ENCODE data around the gene CLCN6. TPM values are rescaled to one million over a fixed set of nuclear protein-coding genes. Genes with fewer than 3 reads are reported as not detected.

CLCN6 gene
- total and polyA plus RNA-seq, 4 donors = 3.9 to 37.5 (median 20.7) TPM

- Histone ChIP-seq H3K4me1 (ENCODE audit: control insufficient read depth in 1 of 2, insufficient read depth in 2 of 2, low read length in 2 of 2) (no peaks in the 10 kb centered on the region), H3K27ac (ENCODE audit: low read depth in 1 of 2, low read length in 2 of 2) (no peak overlapping the region), H3K27me3 (ENCODE audit: control insufficient read depth in 1 of 2, insufficient read depth in 2 of 2, low read length in 1 of 2) (no peaks in the 10 kb centered on the region), H3K9me3 (ENCODE audit: control insufficient read depth, low read length) (no peaks in the 10 kb centered on the region), H3K36me3 (ENCODE audit: control insufficient read depth in 1 of 2, insufficient read depth in 2 of 2, low read length in 1 of 2) (peaks cover 0 to 2% of the 10 kb centered on the region in 2 donors), H3K4me3 (ENCODE audit: low read length in 2 of 2) (no peak overlapping the region)
- intact Hi-C loops (cut with DNase I) = no loop called here
- ATAC-seq (ENCODE audit: low FRiP score) (no peak), DNase-seq (no peak)
- 80 to 84% methylated on average over 9 of the region's 9 CpGs for WGBS, 2 donors
Observed at GRCh38 chr1:11848373-11848700, 42.3 kb downstream of the CLCN6 start.

DNA sequence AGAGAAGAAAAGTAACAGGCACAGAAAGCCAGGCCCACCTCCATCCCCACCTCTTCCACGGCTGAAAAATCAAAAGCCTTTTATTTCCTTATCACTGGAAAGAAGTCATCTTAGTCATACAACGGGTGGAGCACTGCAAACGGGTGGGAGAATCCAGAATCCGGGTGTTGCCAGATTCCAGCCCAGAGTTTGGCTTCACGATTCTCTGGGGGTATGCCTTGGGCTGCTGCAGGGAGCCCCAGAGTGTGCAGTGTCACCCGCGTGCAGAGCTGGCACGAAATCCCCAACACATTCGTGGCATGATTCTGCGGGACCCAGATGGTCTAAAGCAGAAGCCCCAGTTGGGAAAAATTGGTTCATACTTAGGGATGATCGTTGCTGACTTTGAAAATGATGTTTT, 44.2 kb downstream of the CLCN6 start:
- peaks cover 0 to 2% of the 10 kb centered on the region in 2 donors for H3K36me3 ChIP-seq (ENCODE audit: control insufficient read depth in 1 of 2, insufficient read depth in 2 of 2, low read length in 1 of 2)
- H3K9me3 ChIP-seq (ENCODE audit: control insufficient read depth, low read length) = no peaks in the 10 kb centered on the region
- 58 to 59% methylated on average over 11 of the region's 11 CpGs for WGBS, 2 donors
- intact Hi-C loops (cut with DNase I) = loop anchor here in 1 of 2 donors (10.0 kb wide), 1 partner anchor 525 kb away; no protein-coding TSS in a partner anchor
- no peaks in the 10 kb centered on the region for H3K4me1 ChIP-seq (ENCODE audit: control insufficient read depth in 1 of 2, insufficient read depth in 2 of 2, low read length in 2 of 2)
- ATAC-seq (ENCODE audit: low FRiP score) (no peak), DNase-seq (no peak)
- H3K4me3 ChIP-seq (ENCODE audit: low read length in 2 of 2) = no peak overlapping the region
- H3K27ac ChIP-seq (ENCODE audit: low read depth in 1 of 2, low read length in 2 of 2) = no peak overlapping the region
- no peaks in the 10 kb centered on the region for H3K27me3 ChIP-seq (ENCODE audit: control insufficient read depth in 1 of 2, insufficient read depth in 2 of 2, low read length in 1 of 2)

DNA sequence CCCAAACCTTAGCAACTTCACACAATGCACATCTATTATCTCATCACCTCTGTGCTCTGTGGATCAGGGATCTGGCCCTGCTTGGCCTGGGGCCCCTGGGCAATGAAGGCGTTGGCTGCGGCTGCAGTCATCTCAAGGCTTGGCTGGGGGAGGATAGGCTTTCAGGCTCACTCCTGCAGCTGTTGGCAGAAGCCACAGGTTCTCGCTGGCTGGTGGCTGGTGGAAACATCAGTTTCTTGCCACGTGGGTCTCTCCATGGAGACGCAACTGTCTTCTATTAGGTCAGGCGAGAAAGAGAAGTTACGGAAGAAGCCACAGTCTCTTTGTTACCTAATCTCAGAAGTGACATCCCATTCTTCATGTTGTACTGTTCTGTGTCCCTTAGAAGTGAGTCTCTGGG, 45.2 kb downstream of the CLCN6 start:
- Histone ChIP-seq H3K9me3 (ENCODE audit: control insufficient read depth, low read length) (no peaks in the 10 kb centered on the region), H3K36me3 (ENCODE audit: control insufficient read depth in 1 of 2, insufficient read depth in 2 of 2, low read length in 1 of 2) (no peaks in the 10 kb centered on the region), H3K27me3 (ENCODE audit: control insufficient read depth in 1 of 2, insufficient read depth in 2 of 2, low read length in 1 of 2) (no peaks in the 10 kb centered on the region), H3K4me1 (ENCODE audit: control insufficient read depth in 1 of 2, insufficient read depth in 2 of 2, low read length in 2 of 2) (no peaks in the 10 kb centered on the region), H3K27ac (ENCODE audit: low read depth in 1 of 2, low read length in 2 of 2) (no peak overlapping the region), H3K4me3 (ENCODE audit: low read length in 2 of 2) (no peak overlapping the region)
- intact Hi-C loops (cut with DNase I) = loop anchor here in 1 of 2 donors (10.0 kb wide), 1 partner anchor 526 kb away; no protein-coding TSS in a partner anchor
- WGBS, 2 donors = 63 to 77% methylated on average over 7 of the region's 7 CpGs
- no peak for ATAC-seq (ENCODE audit: low FRiP score)
- DNase-seq = no peak

DNA sequence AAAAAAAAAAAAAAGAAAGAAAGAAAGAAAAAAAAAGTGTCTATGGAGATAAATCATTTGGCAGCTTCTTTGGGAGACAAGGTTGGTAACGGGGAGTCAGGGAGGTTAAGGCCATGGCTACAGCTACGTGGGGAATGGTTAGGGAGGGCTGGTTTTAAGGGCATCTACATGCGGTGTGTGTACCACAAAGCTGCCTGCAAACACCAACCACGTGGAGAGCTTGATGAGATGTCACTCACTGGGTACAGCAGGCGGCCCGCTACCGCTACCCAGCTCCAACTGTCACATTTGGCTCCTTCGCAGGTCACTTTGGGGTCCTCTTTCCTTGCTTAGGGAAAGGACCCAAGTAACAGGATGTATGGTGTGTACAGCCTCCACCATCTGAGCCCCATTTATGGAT, 48.5 kb downstream of the CLCN6 start:
- DNase-seq = no peak
- Histone ChIP-seq H3K9me3 (ENCODE audit: control insufficient read depth, low read length) (no peaks in the 10 kb centered on the region), H3K4me3 (ENCODE audit: low read length in 2 of 2) (no peak overlapping the region), H3K36me3 (ENCODE audit: control insufficient read depth in 1 of 2, insufficient read depth in 2 of 2, low read length in 1 of 2) (no peaks in the 10 kb centered on the region), H3K27me3 (ENCODE audit: control insufficient read depth in 1 of 2, insufficient read depth in 2 of 2, low read length in 1 of 2) (no peaks in the 10 kb centered on the region), H3K27ac (ENCODE audit: low read depth in 1 of 2, low read length in 2 of 2) (no peak overlapping the region), H3K4me1 (ENCODE audit: control insufficient read depth in 1 of 2, insufficient read depth in 2 of 2, low read length in 2 of 2) (no peaks in the 10 kb centered on the region)
- ATAC-seq (ENCODE audit: low FRiP score) = no peak
- intact Hi-C loops (cut with DNase I) = loop anchor here in 1 of 2 donors (10.0 kb wide), 1 partner anchor 530 kb away; no protein-coding TSS in a partner anchor
- 38 to 39% methylated on average over 8 of the region's 8 CpGs for WGBS, 2 donors

DNA sequence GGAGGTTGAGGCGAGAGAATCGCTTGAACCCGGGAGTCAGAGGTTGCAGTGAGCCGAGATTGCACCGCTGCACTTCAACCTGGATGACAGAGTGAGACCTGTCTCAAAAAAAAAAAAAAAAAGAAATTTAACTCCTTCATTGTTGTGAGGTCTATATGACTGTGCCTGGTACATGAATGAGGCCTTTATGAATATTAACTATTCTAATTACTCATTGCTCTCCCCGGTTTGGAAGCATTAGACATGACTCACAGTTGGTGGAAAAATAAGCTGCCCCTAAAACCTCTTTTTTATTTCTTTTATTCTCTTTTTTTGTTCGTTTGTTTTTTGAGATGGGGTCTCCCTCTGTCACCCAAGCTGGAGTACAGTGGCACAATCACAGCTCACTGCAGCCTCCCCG, 49.4 kb downstream of the CLCN6 start:
- H3K36me3 ChIP-seq (ENCODE audit: control insufficient read depth in 1 of 2, insufficient read depth in 2 of 2, low read length in 1 of 2) = no peaks in the 10 kb centered on the region
- no peak overlapping the region for H3K4me3 ChIP-seq (ENCODE audit: low read length in 2 of 2)
- intact Hi-C loops (cut with DNase I) = loop anchor here in 1 of 2 donors (10.0 kb wide), 1 partner anchor 531 kb away; no protein-coding TSS in a partner anchor
- ATAC-seq (ENCODE audit: low FRiP score) (no peak), DNase-seq (no peak)
- no peaks in the 10 kb centered on the region for H3K9me3 ChIP-seq (ENCODE audit: control insufficient read depth, low read length)
- 72 to 79% methylated on average over 8 of the region's 8 CpGs for WGBS, 2 donors
- H3K27ac ChIP-seq (ENCODE audit: low read depth in 1 of 2, low read length in 2 of 2) = no peak overlapping the region
- no peaks in the 10 kb centered on the region for H3K4me1 ChIP-seq (ENCODE audit: control insufficient read depth in 1 of 2, insufficient read depth in 2 of 2, low read length in 2 of 2)
- H3K27me3 ChIP-seq (ENCODE audit: control insufficient read depth in 1 of 2, insufficient read depth in 2 of 2, low read length in 1 of 2) = no peaks in the 10 kb centered on the region

- WGBS, 2 donors = 49 to 51% methylated on average over 3 of the region's 3 CpGs
- DNase-seq (no peak), ATAC-seq (ENCODE audit: low FRiP score) (no peak)
- no peaks in the 10 kb centered on the region for H3K27me3 ChIP-seq (ENCODE audit: control insufficient read depth in 1 of 2, insufficient read depth in 2 of 2, low read length in 1 of 2)
- no peaks in the 10 kb centered on the region for H3K36me3 ChIP-seq (ENCODE audit: control insufficient read depth in 1 of 2, insufficient read depth in 2 of 2, low read length in 1 of 2)
- no peaks in the 10 kb centered on the region for H3K4me1 ChIP-seq (ENCODE audit: control insufficient read depth in 1 of 2, insufficient read depth in 2 of 2, low read length in 2 of 2)
- no peak overlapping the region for H3K27ac ChIP-seq (ENCODE audit: low read depth in 1 of 2, low read length in 2 of 2)
- intact Hi-C loops (cut with DNase I) = loop anchor here in 1 of 2 donors (10.0 kb wide), 1 partner anchor 532 kb away; no protein-coding TSS in a partner anchor
- H3K4me3 ChIP-seq (ENCODE audit: low read length in 2 of 2) = no peak overlapping the region
- H3K9me3 ChIP-seq (ENCODE audit: control insufficient read depth, low read length) = no peaks in the 10 kb centered on the region
Observed at GRCh38 chr1:11856698-11857097, 50.7 kb downstream of the CLCN6 start.

- H3K4me3 ChIP-seq (ENCODE audit: low read length in 2 of 2) = no peak overlapping the region
- no peaks in the 10 kb centered on the region for H3K4me1 ChIP-seq (ENCODE audit: control insufficient read depth in 1 of 2, insufficient read depth in 2 of 2, low read length in 2 of 2)
- no peaks in the 10 kb centered on the region for H3K9me3 ChIP-seq (ENCODE audit: control insufficient read depth, low read length)
- no peak overlapping the region for H3K27ac ChIP-seq (ENCODE audit: low read depth in 1 of 2, low read length in 2 of 2)
- no peaks in the 10 kb centered on the region for H3K36me3 ChIP-seq (ENCODE audit: control insufficient read depth in 1 of 2, insufficient read depth in 2 of 2, low read length in 1 of 2)
- H3K27me3 ChIP-seq (ENCODE audit: control insufficient read depth in 1 of 2, insufficient read depth in 2 of 2, low read length in 1 of 2) = no peaks in the 10 kb centered on the region
- DNase-seq = no peak
- WGBS, 2 donors = 46 to 47% methylated on average over 10 of the region's 10 CpGs
- intact Hi-C loops (cut with DNase I) = loop anchor here in 1 of 2 donors (10.0 kb wide), 1 partner anchor 533 kb away; no protein-coding TSS in a partner anchor
- ATAC-seq (ENCODE audit: low FRiP score) = no peak
Observed at GRCh38 chr1:11857164-11857851, 51.3 kb downstream of the CLCN6 start.

GRCh38 chr1:11858158-11858557, 52.2 kb downstream of the CLCN6 start:
- DNase-seq (no peak), ATAC-seq (ENCODE audit: low FRiP score) (no peak)
- Histone ChIP-seq H3K4me1 (ENCODE audit: control insufficient read depth in 1 of 2, insufficient read depth in 2 of 2, low read length in 2 of 2) (no peaks in the 10 kb centered on the region), H3K27me3 (ENCODE audit: control insufficient read depth in 1 of 2, insufficient read depth in 2 of 2, low read length in 1 of 2) (no peaks in the 10 kb centered on the region), H3K4me3 (ENCODE audit: low read length in 2 of 2) (no peak overlapping the region), H3K27ac (ENCODE audit: low read depth in 1 of 2, low read length in 2 of 2) (no peak overlapping the region), H3K36me3 (ENCODE audit: control insufficient read depth in 1 of 2, insufficient read depth in 2 of 2, low read length in 1 of 2) (no peaks in the 10 kb centered on the region), H3K9me3 (ENCODE audit: control insufficient read depth, low read length) (no peaks in the 10 kb centered on the region)
- 82 to 83% methylated on average over 14 of the region's 14 CpGs for WGBS, 2 donors
- intact Hi-C loops (cut with DNase I) = loop anchor here in 1 of 2 donors (10.0 kb wide), 1 partner anchor 533 kb away; no protein-coding TSS in a partner anchor

GRCh38 chr1:11858613-11858967, 52.6 kb downstream of the CLCN6 start, which contains the start of gene NPPB:
Gene NPPB, minus strand, starts transcription at chr1:11858945. Its CDS starts 112 bp downstream, at chr1:11858833.
- Histone ChIP-seq H3K4me3 (ENCODE audit: low read length in 2 of 2) (no peak within 1 kb of the TSS), H3K9me3 (ENCODE audit: control insufficient read depth, low read length) (no peaks in the 10 kb centered on the region), H3K4me1 (ENCODE audit: control insufficient read depth in 1 of 2, insufficient read depth in 2 of 2, low read length in 2 of 2) (no peaks in the 10 kb centered on the region), H3K27ac (ENCODE audit: low read depth in 1 of 2, low read length in 2 of 2) (no peak within 1 kb of the TSS), H3K27me3 (ENCODE audit: control insufficient read depth in 1 of 2, insufficient read depth in 2 of 2, low read length in 1 of 2) (no peaks in the 10 kb centered on the region), H3K36me3 (ENCODE audit: control insufficient read depth in 1 of 2, insufficient read depth in 2 of 2, low read length in 1 of 2) (no peaks in the 10 kb centered on the region)
- intact Hi-C loops (cut with DNase I) = loop anchor here in 1 of 2 donors (10.0 kb wide), 1 partner anchor 534 kb away; no protein-coding TSS in a partner anchor
- DNase-seq (no peak), ATAC-seq (ENCODE audit: low FRiP score) (no peak)
- 18 to 19% methylated on average over 16 of the region's 16 CpGs for WGBS, 2 donors

Measured in aorta (tissue), 5 donors.